ENCODE results near the gene CIZ1.

DNA sequence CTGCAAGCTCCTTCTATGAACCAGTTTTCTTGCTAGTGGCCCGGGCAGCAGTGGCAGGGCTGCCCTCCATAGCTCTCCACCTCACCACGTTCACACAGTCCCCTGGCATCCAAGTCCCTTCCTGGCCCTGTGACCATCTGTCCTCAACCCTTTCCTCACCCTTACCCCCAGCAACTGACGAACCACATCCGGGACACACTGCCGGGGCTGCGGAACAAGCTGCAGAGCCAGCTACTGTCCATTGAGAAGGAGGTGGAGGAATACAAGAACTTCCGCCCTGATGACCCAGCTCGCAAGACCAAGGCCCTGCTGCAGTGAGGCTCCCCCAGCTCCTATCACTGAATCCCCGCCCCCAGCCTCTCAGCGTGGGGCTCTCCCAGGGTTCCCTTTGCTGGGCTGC is 30.7 kb upstream of the CIZ1 start:
- TF ChIP-seq, protein P1, sequence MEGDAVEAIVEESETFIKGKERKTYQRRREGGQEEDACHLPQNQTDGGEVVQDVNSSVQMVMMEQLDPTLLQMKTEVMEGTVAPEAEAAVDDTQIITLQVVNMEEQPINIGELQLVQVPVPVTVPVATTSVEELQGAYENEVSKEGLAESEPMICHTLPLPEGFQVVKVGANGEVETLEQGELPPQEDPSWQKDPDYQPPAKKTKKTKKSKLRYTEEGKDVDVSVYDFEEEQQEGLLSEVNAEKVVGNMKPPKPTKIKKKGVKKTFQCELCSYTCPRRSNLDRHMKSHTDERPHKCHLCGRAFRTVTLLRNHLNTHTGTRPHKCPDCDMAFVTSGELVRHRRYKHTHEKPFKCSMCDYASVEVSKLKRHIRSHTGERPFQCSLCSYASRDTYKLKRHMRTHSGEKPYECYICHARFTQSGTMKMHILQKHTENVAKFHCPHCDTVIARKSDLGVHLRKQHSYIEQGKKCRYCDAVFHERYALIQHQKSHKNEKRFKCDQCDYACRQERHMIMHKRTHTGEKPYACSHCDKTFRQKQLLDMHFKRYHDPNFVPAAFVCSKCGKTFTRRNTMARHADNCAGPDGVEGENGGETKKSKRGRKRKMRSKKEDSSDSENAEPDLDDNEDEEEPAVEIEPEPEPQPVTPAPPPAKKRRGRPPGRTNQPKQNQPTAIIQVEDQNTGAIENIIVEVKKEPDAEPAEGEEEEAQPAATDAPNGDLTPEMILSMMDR (IDR thresholded peaks at IDR 0.05): no peak
- no peak for TF ChIP-seq POLR2AphosphoS5 (IDR thresholded peaks at IDR 0.05)
